Loucy (cell line): Measurements from ENCODE around the gene OBI1.

Experiments
- H2AFZ ChIP-seq: fragments of 200-600 bp; sonication (generic); 2 replicates; pipeline ENCODE4 v1.6.0; 2016; ENCODE audit warnings: antibody characterized with exemption, mild to moderate bottlenecking, low read length, moderate library complexity
- H3F3A ChIP-seq: fragments of 200-600 bp; 2 replicates; pipeline ENCODE4 v1.6.0; 2016; ENCODE audit warnings: antibody characterized with exemption, low read depth, mild to moderate bottlenecking
- H3K27me3 ChIP-seq: fragments of 200-600 bp; sonication (generic); 2 replicates; pipeline ENCODE4 v1.6.1; 2014; ENCODE audit warnings: low read length, mild to moderate bottlenecking; ENCODE audit not compliant: insufficient read depth, poor library complexity, severe bottlenecking
- H3K36me3 ChIP-seq: fragments of 200-600 bp; sonication (generic); 2 replicates; pipeline ENCODE4 v1.6.1; 2016; ENCODE audit warnings: low read length; ENCODE audit not compliant: insufficient read depth
- H3K4me1 ChIP-seq: fragments of 200-600 bp; sonication (generic); 2 replicates; pipeline ENCODE4 v1.5.1; 2014; ENCODE audit warnings: low read length, mild to moderate bottlenecking; ENCODE audit not compliant: insufficient read depth, poor library complexity, severe bottlenecking
- H3K4me2 ChIP-seq: fragments of 200-600 bp; sonication (generic); 2 replicates; pipeline ENCODE4 v1.6.0; 2014; ENCODE audit warnings: antibody characterized with exemption, low read length, low read depth, mild to moderate bottlenecking; ENCODE audit not compliant: poor library complexity, severe bottlenecking
- H3K4me3 ChIP-seq: fragments of 200-600 bp; sonication (generic); 2 replicates; pipeline ENCODE4 v1.5.1; 2014; ENCODE audit warnings: low read length, mild to moderate bottlenecking, mixed read lengths; ENCODE audit not compliant: poor library complexity, severe bottlenecking
- H3K79me2 ChIP-seq: fragments of 200-600 bp; sonication (generic); 2 replicates; pipeline ENCODE4 v1.6.1; 2014; ENCODE audit warnings: low read length; ENCODE audit not compliant: insufficient read depth
- H3K9ac ChIP-seq: fragments of 200-600 bp; sonication (generic); 2 replicates; pipeline ENCODE4 v1.6.0; 2014; ENCODE audit warnings: mild to moderate bottlenecking, low read depth, low read length, moderate library complexity; ENCODE audit not compliant: poor library complexity, severe bottlenecking
- H3K9me2 ChIP-seq: fragments of 200-600 bp; sonication (generic); replicated peaks from 2 replicates; pipeline ENCODE4 v1.6.1; 2016; ENCODE audit warnings: low read depth, low read length, mixed read lengths
- H3K9me3 ChIP-seq: fragments of 200-600 bp; sonication (generic); 2 replicates; pipeline ENCODE4 v1.6.1; 2014; ENCODE audit warnings: mild to moderate bottlenecking, antibody characterized with exemption, low read length, low read depth; ENCODE audit not compliant: insufficient read depth
- H4K20me1 ChIP-seq: fragments of 200-600 bp; sonication (generic); 2 replicates; pipeline ENCODE4 v1.6.0; 2014; ENCODE audit warnings: antibody characterized with exemption, low read length, mild to moderate bottlenecking; ENCODE audit not compliant: insufficient read depth, poor library complexity, severe bottlenecking
- CTCF ChIP-seq: fragments of 200-600 bp; sonication (generic); conservative IDR thresholded peaks from 2 replicates; pipeline ENCODE4 v1.5.1; 2014; ENCODE audit warnings: mild to moderate bottlenecking, antibody characterized with exemption, low read length
- EZH2phosphoT487 ChIP-seq: fragments of 200-600 bp; IDR thresholded peaks from 2 replicates; pipeline ENCODE4 v1.6.1; 2018; ENCODE audit warnings: antibody characterized with exemption, mild to moderate bottlenecking, moderate library complexity, borderline replicate concordance

OBI1 gene

GRCh38 chr13:78566631-78567030 lies 92.3 kb downstream of the OBI1 start:
- no peaks in the 10 kb centered on the region for H3K27me3 ChIP-seq
- H3K36me3 ChIP-seq: no peaks in the 10 kb centered on the region
- H2AFZ ChIP-seq: no peak overlapping the region
- no peaks in the 10 kb centered on the region for H3K79me2 ChIP-seq
- no peak overlapping the region for H3K4me2 ChIP-seq
- H3K9me2 ChIP-seq: no peaks in the 10 kb centered on the region
- no peaks in the 10 kb centered on the region for H3K4me1 ChIP-seq
- no peaks in the 10 kb centered on the region for H3K9me3 ChIP-seq
- no peaks in the 10 kb centered on the region for H4K20me1 ChIP-seq
- no peaks in the 10 kb centered on the region for H3F3A ChIP-seq
- TF ChIP-seq EZH2phosphoT487 (no peak), CTCF (no peak)
- no peak overlapping the region for H3K4me3 ChIP-seq
- H3K9ac ChIP-seq: no peak overlapping the region
